Lung (tissue), 12 donors: ENCODE measurements around the gene CKLF. TPM values are rescaled to one million over a fixed set of nuclear protein-coding genes. Genes with fewer than 3 reads are reported as not detected.

ENCODE experiments used
- ATAC-seq: fragments of 200-7000 bp; cut with Tn5 transposase; one replicate; pipeline ENCODE4 v1.9.1; 2020; ENCODE audit warnings: moderate number of reproducible peaks; ENCODE audit not compliant: insufficient read depth, low FRiP score
- DNase-seq, 3 donors: peaks; one replicate each; pipeline ENCODE4 v3.0.0-alpha.2; 2013 to 2017
- H3K27ac ChIP-seq, 2 donors: one replicate each; pipeline ENCODE4 v1.5.1; 2013; ENCODE audit warnings: mild to moderate bottlenecking in 2 of 2, moderate library complexity in 2 of 2, control low read depth in 1 of 2, inconsistent platforms in 1 of 2, low read depth in 1 of 2, low read length in 1 of 2
- H3K27me3 ChIP-seq, 3 donors: one replicate each; pipeline ENCODE4 v1.5.1; 2013; ENCODE audit warnings: low read length in 2 of 3; ENCODE audit not compliant: control insufficient read depth in 3 of 3, insufficient read depth in 3 of 3
- H3K36me3 ChIP-seq, 4 donors: one replicate each; pipeline ENCODE4 v1.5.1; 2013; ENCODE audit warnings: low read length in 4 of 4, mild to moderate bottlenecking in 1 of 4, moderate library complexity in 1 of 4; ENCODE audit not compliant: control insufficient read depth in 4 of 4, insufficient read depth in 4 of 4
- H3K4me1 ChIP-seq, 5 donors: one replicate each; pipeline ENCODE4 v1.5.1; 2013; ENCODE audit warnings: low read length in 5 of 5, mild to moderate bottlenecking in 2 of 5, moderate library complexity in 1 of 5; ENCODE audit not compliant: control insufficient read depth in 5 of 5, insufficient read depth in 5 of 5
- H3K4me3 ChIP-seq: one replicate; pipeline ENCODE4 v1.5.1; 2013; ENCODE audit warnings: mild to moderate bottlenecking, control low read depth, moderate library complexity
- H3K9ac ChIP-seq, 2 donors: one replicate each; pipeline ENCODE4 v1.5.1; 2013; ENCODE audit warnings: low read length in 2 of 2, control low read depth in 1 of 2; ENCODE audit not compliant: insufficient read depth in 1 of 2
- H3K9me3 ChIP-seq, 4 donors: one replicate each; pipeline ENCODE4 v1.5.1; 2013; ENCODE audit warnings: low read length in 3 of 4, mild to moderate bottlenecking in 1 of 4, moderate library complexity in 1 of 4; ENCODE audit not compliant: control insufficient read depth in 4 of 4, insufficient read depth in 3 of 4
- CTCF ChIP-seq: IDR thresholded peaks from 2 replicates; pipeline ENCODE4 v1.5.1; 2012; ENCODE audit warnings: mild to moderate bottlenecking; ENCODE audit errors: control extremely low read depth, extremely low read depth
- WGBS, 2 donors: extraction: QIAGEN DNeasy Blood & Tissue Kit; methylation state at CpG; one replicate each; pipeline ENCODE4 v1.1.7; 2013; 5-methylcytosine and 5-hydroxymethylcytosine counted together
- polyA plus RNA-seq, 2 donors: library from polyadenylated mRNA; stranded (reverse); fragments of 200-250 nt; gene quantifications; one replicate each; pipeline ENCODE4 v1.2.1, GENCODE V29; 2013
- total RNA-seq, 2 donors: library from RNA; depleted of rRNA in 1 of 2; stranded (reverse); fragments of >200 nt in 1 of 2; gene quantifications; one replicate each; pipeline ENCODE4 v1.2.1, GENCODE V29; 2014 to 2021
- donor health status: control.
- donor health status: control.
- donor health status: Bipolar disorder and iron deficiency.
- donor health status: healthy.
- donor health status: DM: yes; HTN: yes; CAD: no.

CKLF gene
- total and polyA plus RNA-seq, 4 donors, result 43.1 to 133 (median 46.2) TPM

GRCh38 chr16:66585481-66586239 is 33.3 kb downstream of the CKLF start:
- 17 to 47% methylated on average over 10 of the region's 10 CpGs for WGBS, 2 donors
- Histone ChIP-seq H3K27ac (peak overlapping the region in 1 of 2 donors; percentile 42), H3K9ac (no peak overlapping the region), H3K4me1 (peaks cover 0 to 7% (median 0%) of the 10 kb centered on the region in 5 donors), H3K27me3 (no peaks in the 10 kb centered on the region), H3K9me3 (no peaks in the 10 kb centered on the region), H3K4me3 (no peak overlapping the region), H3K36me3 (no peaks in the 10 kb centered on the region)
- TF ChIP-seq CTCF, result no peak
- no peak for ATAC-seq
- peak in 1 of 3 donors; percentile 43 for DNase-seq

DNA sequence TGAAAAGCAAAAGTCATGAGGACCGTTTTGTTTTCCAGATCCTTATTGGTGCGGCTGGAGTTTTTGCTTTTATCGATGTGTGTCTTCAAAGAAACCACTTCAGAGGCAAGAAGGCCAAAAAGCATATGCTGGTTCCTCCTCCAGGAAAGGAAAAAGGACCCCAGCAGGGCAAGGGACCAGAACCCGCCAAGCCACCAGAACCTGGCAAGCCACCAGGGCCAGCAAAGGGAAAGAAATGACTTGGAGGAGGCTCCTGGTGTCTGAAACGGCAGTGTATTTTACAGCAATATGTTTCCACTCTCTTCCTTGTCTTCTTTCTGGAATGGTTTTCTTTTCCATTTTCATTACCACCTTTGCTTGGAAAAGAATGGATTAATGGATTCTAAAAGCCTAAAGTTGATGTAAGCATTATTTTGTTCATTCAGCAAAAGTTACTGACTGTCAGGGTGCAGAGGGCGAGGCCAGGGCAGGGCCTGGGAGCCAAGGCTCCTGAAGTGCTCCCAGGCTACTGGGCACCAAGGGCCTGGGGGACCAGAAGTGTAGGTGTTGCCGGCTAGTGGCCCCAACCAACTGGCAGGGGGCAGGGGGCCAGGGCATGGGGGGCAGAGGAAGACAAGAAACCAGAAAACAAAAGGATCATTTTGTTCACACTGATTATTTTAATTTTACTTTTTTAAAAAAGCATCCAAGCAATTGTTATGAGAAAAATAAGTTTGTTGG is 35.7 kb downstream of the CKLF start:
- no peak for TF ChIP-seq CTCF
- Histone ChIP-seq H3K4me1 (peaks cover 0 to 9% (median 0%) of the 10 kb centered on the region in 5 donors), H3K9me3 (no peaks in the 10 kb centered on the region), H3K9ac (no peak overlapping the region), H3K4me3 (no peak overlapping the region), H3K27me3 (no peaks in the 10 kb centered on the region), H3K36me3 (no peaks in the 10 kb centered on the region), H3K27ac (peak overlapping the region in 1 of 2 donors; percentile 26)
- WGBS, 2 donors, result 54 to 61% methylated on average over 7 of the region's 7 CpGs
- no peak for DNase-seq
- no peak for ATAC-seq

DNA sequence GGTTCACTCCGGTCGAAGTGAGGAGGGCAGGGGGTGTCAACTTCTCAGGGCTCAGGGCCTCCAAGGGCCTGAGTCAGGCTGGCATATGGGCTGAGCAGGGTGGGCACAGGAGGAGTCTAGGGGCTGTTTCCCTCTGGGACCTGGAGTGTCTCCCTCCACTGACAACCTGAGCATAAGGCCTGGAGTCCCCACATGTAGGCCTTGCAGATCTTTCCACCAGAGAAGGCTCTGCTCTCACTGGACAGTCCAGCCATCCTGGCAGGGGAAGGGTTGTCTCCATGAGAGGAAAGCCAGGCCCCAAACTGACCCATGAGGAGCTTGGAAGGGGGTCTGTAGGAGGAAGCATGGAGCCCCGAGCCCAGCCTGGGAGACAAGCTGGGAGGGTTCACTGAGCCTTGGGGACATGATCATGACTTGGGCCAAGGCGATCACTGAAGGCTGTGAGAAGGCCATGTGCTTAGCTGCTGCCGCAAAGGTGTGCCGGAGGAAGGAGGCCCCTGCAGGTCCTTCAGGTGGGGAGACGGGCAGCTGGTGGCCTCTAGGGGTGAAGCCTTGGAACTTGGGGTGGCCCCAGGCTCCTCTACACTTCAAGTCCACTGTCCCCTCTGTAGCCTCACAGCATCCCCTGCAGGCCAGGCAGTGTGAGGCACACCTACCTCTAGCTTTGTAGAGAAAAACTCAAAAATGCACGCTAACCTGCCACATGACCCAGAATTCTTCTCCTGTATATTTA is 36.8 kb downstream of the CKLF start:
- no peaks in the 10 kb centered on the region for H3K36me3 ChIP-seq
- TF ChIP-seq CTCF, result peak; percentile 65
- no peak overlapping the region for H3K4me3 ChIP-seq
- WGBS, 2 donors, result 70 to 89% methylated on average over 8 of the region's 8 CpGs
- no peak overlapping the region for H3K9ac ChIP-seq
- ATAC-seq (peak; percentile 87), DNase-seq (no peak)
- H3K9me3 ChIP-seq, result peaks cover 0 to 2% (median 0%) of the 10 kb centered on the region in 4 donors
- no peak overlapping the region for H3K27ac ChIP-seq
- peaks cover 0 to 9% (median 0%) of the 10 kb centered on the region in 5 donors for H3K4me1 ChIP-seq
- no peaks in the 10 kb centered on the region for H3K27me3 ChIP-seq
